K562 (cell line): ENCODE measurements around the gene DCPS. TPM values are rescaled to one million over a fixed set of nuclear protein-coding genes. Genes with fewer than 3 reads are reported as not detected.

Experiments
- CBX3 ChIP-seq, 2 experiments: IDR thresholded peaks; 1 replicate in 1 of 2; 2 replicates in 1 of 2; pipeline ENCODE4 v1.6.1; 2012; ENCODE audit warnings: inconsistent platforms in 2 of 2, low read length in 2 of 2, borderline replicate concordance in 1 of 2, control low read depth in 1 of 2
- DIDO1 ChIP-seq: fragments of 450-650 bp; IDR thresholded peaks from 2 replicates; pipeline ENCODE4 v1.6.1; 2016; ENCODE audit warnings: low read depth, missing biosample characterization, missing genetic modification characterization
- IRF9 ChIP-seq: fragments of 450-650 bp; IDR thresholded peaks from 2 replicates; pipeline ENCODE4 v1.6.1; 2016; ENCODE audit warnings: missing biosample characterization, missing genetic modification characterization
- KAT2B ChIP-seq: IDR thresholded peaks from one replicate; pipeline ENCODE4 v1.6.1; 2012; ENCODE audit warnings: low read depth, mild to moderate bottlenecking, control low read depth, inconsistent platforms, low read length, moderate library complexity
- PHF20 ChIP-seq: fragments of 450-650 bp; IDR thresholded peaks from 2 replicates; pipeline ENCODE4 v1.6.1; 2018; ENCODE audit not compliant: partially characterized antibody
- PHF8 ChIP-seq: fragments of 200-600 bp; sonication (generic); IDR thresholded peaks from 2 replicates; pipeline ENCODE4 v1.6.1; 2012; ENCODE audit warnings: mixed run types, mild to moderate bottlenecking, inconsistent platforms, low read length, moderate library complexity, borderline replicate concordance
- SETDB1 ChIP-seq: IDR thresholded peaks from one replicate; pipeline ENCODE4 v1.6.1; 2012; ENCODE audit warnings: low read length, control low read depth, inconsistent platforms
- SIN3B ChIP-seq: fragments of 450-650 bp; IDR thresholded peaks from 2 replicates; pipeline ENCODE4 v1.6.1; 2017; ENCODE audit warnings: low read depth, mild to moderate bottlenecking, moderate library complexity
- TAF1 ChIP-seq: IDR thresholded peaks from 2 replicates; pipeline ENCODE4 v1.6.1; 2011; ENCODE audit warnings: mild to moderate bottlenecking, low read length, moderate library complexity; ENCODE audit not compliant: insufficient read depth, control insufficient read depth, severe bottlenecking; ENCODE audit errors: extremely low read depth
- TEAD1 ChIP-seq, 2 experiments: fragments of 450-650 bp in 1 of 2; sonication (generic) in 1 of 2; formaldehyde crosslinking; IDR thresholded peaks; 2 replicates each; pipeline versions ENCODE4 v1.4.0 to v1.8.0; 2020 to 2022; ENCODE audit warnings: mild to moderate bottlenecking in 2 of 2, missing genetic modification reagents in 1 of 2
- VEZF1 ChIP-seq: fragments of 200-800 bp; sonication (Bioruptor generic); IDR thresholded peaks from 2 replicates; pipeline ENCODE4 v1.6.1; 2017; ENCODE audit warnings: missing genetic modification characterization, missing compliant biosample characterization
- ZBTB11 ChIP-seq, 3 experiments: fragments of 200-800 bp in 1 of 3; fragments of 250-450 bp in 1 of 3; fragments of 450-650 bp in 1 of 3; sonication (Bioruptor Pico) in 1 of 3; sonication (Bioruptor generic) in 1 of 3; formaldehyde crosslinking in 1 of 3; IDR thresholded peaks; 2 replicates each; pipeline versions ENCODE4 v1.6.1 to v1.8.0; 2016 to 2022; ENCODE audit warnings: mild to moderate bottlenecking in 2 of 3, missing genetic modification characterization in 2 of 3, missing compliant biosample characterization in 1 of 3, moderate library complexity in 1 of 3
- ZBTB9 ChIP-seq: fragments of 450-650 bp; formaldehyde crosslinking; IDR thresholded peaks from 2 replicates; pipeline ENCODE4 v1.4.0; 2020; ENCODE audit warnings: mild to moderate bottlenecking, moderate library complexity
- ZKSCAN8 ChIP-seq: fragments of 200-800 bp; sonication (Bioruptor generic); IDR thresholded peaks from 2 replicates; pipeline ENCODE4 v1.6.1; 2016; ENCODE audit warnings: missing genetic modification characterization, missing compliant biosample characterization
- ZNF511 ChIP-seq: sonication (generic); formaldehyde crosslinking; IDR thresholded peaks from 2 replicates; pipeline ENCODE4 v1.8.0; 2022; ENCODE audit warnings: mild to moderate bottlenecking, missing genetic modification reagents
- polyA plus RNA-seq, 8 experiments: library from polyadenylated mRNA; depleted of rRNA in 4 of 8; stranded (reverse) in 5 of 8; unstranded in 3 of 8; fragments of >200 nt; fragmentation: Nextera tagmentation in 2 of 8; fragmentation: Illumina TruSeq in 1 of 8; extraction: Ambion mirVana in 2 of 8; extraction: Trizol in 1 of 8; gene quantifications; 2 replicates each; pipeline versions ENCODE4 v1.2.1 to v1.2.3, GENCODE V29; 2011 to 2014; ENCODE audit warnings: inconsistent platforms in 1 of 8, missing spikeins in 1 of 8
- total RNA-seq, 7 experiments: library from RNA; depleted of rRNA in 6 of 7; stranded (reverse); fragments of >200 nt in 6 of 7; fragmentation: Illumina TruSeq in 2 of 7; extraction: Trizol in 2 of 7; gene quantifications; 2 replicates each; pipeline versions ENCODE4 v1.2.1 to v1.2.3, GENCODE V29; 2011 to 2021; ENCODE audit warnings: low replicate concordance in 1 of 7

Gene DCPS
- total and polyA plus RNA-seq, 9 of the 15 experiments (the other 6 are each of a cell fraction or from before 2014, with no cell fraction given), result 8.7 to 38.1 (median 17.9) TPM

GRCh38 chr11:126282736-126283591 is 20.9 kb upstream of the DCPS start, which contains the start of gene TIRAP (continued):
- TF ChIP-seq PHF20 (peak; percentile 52), VEZF1 (CRISPR knock-in tag) (peak; percentile 61; the same call in 1 of the 2 replicates), TEAD1 (CRISPR knock-in tag; IDR thresholded peaks at IDR 0.05) (0 out of 4 replicates have a peak, but pooled peaks of 1 of the 2 experiments have one; percentile 19), SETDB1 (no peak), PHF8 (peak; percentile 51; the same call in 1 of the 2 replicates), DIDO1 (tag) (no peak), ZBTB9 (CRISPR knock-in tag) (0 out of 2 replicates have a peak, but pooled peaks have one; percentile 30), TAF1 (peak; percentile 48), KAT2B (no peak), ZKSCAN8 (CRISPR knock-in tag) (no peak), CBX3 (IDR thresholded peaks at IDR 0.05; ENCODE audit: borderline replicate concordance in 1 of 2, low read length in 2 of 2) (0 out of 3 replicates have a peak, but pooled peaks of 1 of the 2 experiments have one; percentile 16), ZBTB11 (CRISPR knock-in tag; IDR thresholded peaks at IDR 0.05) (peak in 2 of 3 experiments; percentile 69 to 88; a peak in 5 of 6 replicates), SIN3B (peak; percentile 49; the same call in 1 of the 2 replicates), ZNF511 (CRISPR knock-in tag) (0 out of 2 replicates have a peak, but pooled peaks have one; percentile 31), IRF9 (no peak)
